Glomerular visceral epithelial cell (primary cell): ENCODE measurements around the gene DNAH14.
"Not testable (repeated sequence)": the region's sequence is repeated elsewhere in the genome, so short reads cannot be mapped to it uniquely, and the experiment has no call there.

Experiments
- DNase-seq: peaks from one replicate; pipeline ENCODE4 v3.0.0-alpha.2; 2016; ENCODE audit errors: extremely low spot score

The DNAH14 gene

DNA sequence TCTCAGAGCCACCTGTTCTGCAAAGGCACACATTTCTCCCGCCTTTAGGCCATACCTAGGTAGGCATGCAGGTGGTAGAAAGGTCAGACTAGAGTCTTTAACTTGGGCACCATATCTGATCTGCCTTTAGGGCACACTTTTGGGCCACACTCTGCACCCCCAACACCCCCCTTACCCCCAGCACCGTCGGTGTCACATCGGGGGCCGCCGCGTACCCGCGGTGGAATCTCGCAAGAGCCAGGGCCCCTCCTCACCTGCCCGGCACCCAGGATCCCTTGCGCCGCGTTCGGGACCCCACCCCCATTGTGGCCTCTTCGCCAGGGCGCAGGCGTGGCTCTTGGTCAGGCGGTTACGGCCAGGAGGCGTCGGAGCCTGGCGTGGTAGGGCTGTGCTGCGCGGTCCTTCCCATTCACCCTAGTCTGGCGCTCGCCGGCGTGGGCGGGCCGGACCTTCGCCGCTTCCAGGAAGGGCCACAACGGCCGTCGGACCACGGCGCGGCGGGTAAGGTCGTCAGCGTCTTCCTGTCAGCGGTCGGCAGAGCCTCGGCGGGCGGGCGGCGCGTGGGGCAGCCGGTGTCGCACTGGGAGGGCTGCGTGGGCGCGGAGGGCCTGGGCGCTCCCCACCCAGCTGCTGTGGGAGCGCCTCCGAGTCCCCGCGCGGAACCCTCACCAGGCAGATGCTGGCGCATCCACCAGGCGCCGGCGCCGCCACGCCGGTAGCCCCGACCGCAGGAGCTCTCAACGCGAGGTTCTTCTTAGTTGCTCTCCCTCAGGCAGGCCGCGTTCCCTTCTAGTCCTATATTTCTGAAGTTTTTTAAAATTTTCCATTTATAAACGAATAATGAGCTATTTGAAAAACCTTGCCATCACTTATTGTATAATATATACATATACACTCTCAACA is at the start of gene DNAH14:
Gene DNAH14, plus strand, starts transcription at position 341 of the 903 bp plus-strand sequence. CDS start 23,028 bp downstream, outside the sequence.
- DNase-seq = peak; percentile 90

DNA sequence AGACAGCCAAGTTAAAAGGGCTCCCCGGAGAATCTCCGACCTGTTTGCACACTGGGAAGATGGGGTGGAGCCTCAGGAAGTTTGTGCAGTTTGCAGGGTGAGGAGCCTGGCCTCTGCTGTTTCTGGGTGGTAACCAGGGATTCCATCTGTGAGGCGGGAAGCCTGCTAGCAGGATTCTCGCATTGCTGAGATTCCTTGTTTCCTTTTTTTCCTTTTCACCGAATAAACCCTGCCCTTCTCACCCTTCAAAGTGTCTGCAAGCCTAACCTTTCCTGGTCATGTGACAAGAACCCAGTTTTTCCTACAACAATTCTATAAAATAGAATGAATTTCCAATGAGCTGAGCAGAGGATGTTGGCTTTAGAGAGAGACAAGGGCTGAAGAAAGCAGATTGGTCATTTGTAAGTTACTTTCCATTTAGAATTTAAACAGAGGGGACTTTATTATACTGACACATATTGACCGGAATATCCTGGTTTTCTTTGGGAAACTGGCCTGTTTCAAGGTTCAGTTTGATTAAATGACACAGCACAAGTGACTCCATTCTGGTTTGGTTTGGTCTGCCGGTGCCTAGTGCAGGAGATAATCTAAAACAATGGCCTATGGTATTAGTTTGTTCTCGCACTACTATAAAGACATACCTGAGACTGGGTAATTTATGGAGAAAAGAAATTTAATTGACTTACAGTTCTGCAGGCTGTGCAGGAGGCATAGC is 48.7 kb upstream of the DNAH14 start:
- DNase-seq = no peak

DNA sequence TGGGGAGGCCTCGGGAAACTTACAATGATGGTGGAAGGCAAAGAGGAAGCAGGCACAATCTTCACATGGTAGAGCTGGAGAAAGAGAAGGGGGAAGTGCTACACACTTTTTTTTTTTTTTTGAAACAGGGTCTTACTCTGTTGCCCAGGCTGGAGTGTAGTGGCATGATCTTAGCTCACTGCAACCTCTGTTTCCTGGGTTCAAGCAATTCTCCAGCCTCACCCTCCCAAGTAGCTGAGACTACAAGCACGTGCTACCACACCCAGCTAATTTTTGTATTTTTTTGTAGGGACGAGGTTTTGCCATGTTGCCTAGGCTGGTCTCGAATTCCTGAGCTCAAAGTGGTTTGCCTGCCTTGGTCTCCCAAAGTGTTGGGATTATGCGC is 48.2 kb upstream of the DNAH14 start:
- DNase-seq = not testable (repeated sequence)

DNA sequence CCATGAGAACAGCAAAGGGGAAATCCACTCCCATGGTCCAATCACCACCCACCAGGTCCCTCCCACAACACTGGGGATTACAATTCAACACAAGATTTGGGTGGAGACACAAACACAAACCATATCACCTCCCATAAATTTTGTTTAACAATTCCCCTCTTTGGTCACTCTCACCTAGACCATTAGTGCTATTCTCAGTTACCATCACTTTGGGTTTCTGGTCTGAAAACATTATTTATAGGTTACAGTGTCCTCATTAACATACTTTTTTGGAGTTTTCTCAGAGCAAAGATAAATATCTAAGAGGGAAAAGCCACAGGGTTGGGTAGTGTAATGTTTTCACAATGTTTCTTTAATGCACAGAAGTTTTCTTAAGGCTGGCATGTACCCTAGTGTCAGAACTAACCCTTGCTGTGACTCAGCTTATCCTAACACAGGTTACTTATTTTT is 47.7 kb upstream of the DNAH14 start:
- no peak for DNase-seq

- DNase-seq = no peak
Observed at GRCh38 chr1:224882264-224882663, 47.2 kb upstream of the DNAH14 start.

- DNase-seq = no peak
Observed at GRCh38 chr1:224883091-224883490, 46.4 kb upstream of the DNAH14 start.

GRCh38 chr1:224884361-224884801 is 45.1 kb upstream of the DNAH14 start:
- no peak for DNase-seq

- not testable (repeated sequence) for DNase-seq
Observed at GRCh38 chr1:224885376-224885775, 44.1 kb upstream of the DNAH14 start.

DNA sequence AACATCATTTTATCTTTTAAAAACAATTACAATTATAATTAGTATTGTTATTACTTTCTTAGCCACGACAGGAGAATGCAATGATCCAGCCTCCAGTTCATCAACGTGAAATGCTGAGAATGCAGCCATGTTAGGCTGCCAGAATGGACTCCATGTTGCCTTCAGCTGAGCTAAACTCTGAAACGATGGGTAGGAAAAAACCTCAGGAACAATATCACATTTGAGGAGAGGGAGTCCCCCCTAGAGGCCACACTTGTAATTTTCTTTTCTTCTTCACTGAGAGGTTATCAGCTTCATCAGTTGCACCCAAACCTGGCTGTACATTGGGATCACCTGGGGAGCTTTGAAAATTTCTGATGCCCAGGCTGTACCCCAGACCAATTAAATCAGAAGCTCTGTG is 34.6 kb upstream of the DNAH14 start:
- peak; percentile 31 for DNase-seq

DNA sequence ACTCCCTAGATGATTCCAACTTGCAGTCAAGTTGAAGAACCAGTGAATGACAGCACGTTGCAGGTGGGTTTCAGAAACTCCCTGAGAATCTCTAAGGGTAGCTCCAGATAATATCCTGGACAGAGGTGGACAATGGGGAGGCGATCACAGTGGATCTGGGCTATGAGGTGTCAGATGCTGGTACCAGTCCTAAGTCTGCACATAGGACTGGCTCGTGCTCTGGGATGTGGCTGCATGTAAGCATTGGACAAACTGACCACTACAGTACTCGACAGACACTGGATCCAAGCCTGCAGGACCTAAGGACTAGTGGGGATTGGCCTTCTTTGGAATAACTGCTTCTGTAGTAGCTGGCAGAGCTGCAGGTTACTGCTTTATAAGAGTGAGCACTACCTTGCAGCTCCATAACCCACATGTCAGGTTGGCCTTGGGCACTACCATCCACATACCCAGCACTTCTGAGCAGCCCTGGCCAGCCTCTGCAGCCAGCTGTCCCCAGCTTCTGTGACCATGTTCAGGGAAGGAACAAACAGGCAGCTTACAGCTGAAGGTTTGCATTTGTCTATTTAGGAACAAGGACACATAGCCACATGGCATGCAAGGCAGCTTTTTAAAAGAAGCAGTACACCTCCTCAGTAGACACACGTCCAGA is 33.2 kb upstream of the DNAH14 start:
- no peak for DNase-seq

DNA sequence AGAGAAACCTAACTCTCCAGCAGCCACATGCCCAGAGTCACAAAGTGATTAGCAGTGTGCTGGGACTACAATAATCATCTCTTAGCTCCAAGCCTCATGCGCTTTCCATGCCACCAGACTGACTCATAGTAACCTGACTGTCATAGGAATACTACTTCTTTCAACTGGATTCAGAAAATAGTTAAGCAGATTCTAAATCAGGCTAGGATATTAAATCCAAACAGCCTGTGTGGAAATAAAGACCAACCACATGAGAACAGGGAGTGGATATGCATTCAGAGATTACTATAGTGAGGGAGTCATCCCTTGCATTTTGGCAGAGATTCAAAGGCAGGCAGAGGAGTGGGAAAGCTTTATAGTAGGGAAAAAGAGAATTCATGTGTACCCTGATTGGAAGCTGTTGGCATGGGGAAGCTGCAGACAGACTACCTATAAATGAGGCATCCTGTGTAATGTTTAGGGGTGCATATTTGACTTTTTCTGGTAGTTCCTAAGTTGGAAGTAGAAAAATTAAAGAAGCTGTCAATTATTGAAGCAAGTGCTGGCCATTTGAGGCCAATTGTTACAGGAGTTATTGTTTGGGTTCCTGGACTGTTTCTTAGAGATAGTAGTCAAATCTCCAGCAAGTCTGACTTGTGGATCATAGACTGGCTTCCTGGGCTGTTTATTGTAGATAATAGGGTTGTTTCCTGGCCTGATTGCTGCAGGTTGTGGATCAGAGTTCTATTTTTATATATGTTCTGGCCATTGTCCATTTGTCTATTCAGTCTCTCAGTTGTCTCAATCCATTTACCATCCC is 31.7 kb upstream of the DNAH14 start:
- no peak for DNase-seq

DNA sequence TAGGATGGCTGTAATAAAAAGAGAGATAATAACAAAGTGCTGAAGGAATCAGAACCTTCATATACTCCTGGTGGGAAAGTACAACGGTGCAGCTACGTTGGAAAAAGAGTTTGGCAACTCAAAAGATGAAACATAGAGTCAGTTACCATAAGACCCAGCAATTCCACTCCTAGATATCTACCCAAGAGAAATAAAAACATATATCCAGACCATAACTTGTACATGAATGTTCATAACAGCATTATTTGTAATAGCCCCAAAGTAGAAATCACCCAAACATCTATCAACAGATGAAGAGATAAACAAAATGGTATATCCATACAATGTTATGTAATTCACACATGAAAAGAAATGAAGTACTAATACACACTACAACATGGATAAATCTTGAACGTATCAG is 30.5 kb upstream of the DNAH14 start:
- DNase-seq = no peak

DNA sequence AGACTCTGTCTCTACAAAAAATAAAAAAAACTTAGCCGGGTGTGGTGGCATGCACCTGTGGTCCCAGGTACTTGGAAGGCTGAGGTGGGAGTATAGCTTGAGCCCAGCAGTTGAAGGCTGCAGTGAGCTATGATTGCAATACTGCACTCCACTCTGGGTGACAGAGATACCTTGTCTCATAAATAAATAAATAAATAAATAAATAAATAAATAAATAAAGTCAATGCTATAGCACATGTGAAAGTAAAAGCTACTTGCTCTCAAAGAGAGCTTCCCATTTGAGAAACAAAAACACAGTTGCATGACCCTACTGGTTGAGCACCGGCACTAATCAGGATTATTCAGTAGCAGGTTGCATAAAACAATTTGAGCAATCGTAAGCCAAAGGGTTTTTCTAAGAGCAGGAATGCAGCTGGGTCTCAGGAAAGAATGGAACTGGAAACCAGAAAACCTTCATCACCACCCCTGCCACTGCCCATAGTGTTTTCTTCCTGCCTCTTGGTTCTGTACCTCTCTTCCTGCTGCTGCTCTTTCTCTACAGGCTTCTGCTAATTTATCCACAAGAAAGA is 29.3 kb upstream of the DNAH14 start:
- no peak for DNase-seq

- no peak for DNase-seq
Observed at GRCh38 chr1:224901087-224901810, 28.2 kb upstream of the DNAH14 start.

- no peak for DNase-seq
Observed at GRCh38 chr1:224903955-224904354, 25.5 kb upstream of the DNAH14 start.

DNA sequence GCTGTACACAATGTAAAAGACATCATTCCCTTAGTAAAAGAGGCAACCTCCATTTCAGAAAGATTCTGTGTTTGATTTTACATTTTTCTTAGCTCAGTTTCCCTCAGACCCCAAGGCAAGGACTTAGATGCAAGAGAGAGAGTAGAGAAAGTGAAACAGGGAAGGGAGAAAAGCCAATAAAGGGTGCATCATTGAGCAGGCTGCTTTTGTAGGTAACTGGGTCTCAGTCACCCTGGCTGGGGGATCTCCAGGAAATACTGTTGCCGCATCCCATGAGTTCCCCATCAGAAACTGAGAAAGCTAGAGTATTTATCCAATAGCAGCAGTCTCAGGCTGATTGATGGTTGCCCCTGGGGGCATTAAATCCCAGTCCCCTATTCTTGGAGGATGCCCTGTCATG is 23.1 kb upstream of the DNAH14 start:
- DNase-seq = no peak

- no peak for DNase-seq
Observed at GRCh38 chr1:224911217-224911616, 18.3 kb upstream of the DNAH14 start.

DNA sequence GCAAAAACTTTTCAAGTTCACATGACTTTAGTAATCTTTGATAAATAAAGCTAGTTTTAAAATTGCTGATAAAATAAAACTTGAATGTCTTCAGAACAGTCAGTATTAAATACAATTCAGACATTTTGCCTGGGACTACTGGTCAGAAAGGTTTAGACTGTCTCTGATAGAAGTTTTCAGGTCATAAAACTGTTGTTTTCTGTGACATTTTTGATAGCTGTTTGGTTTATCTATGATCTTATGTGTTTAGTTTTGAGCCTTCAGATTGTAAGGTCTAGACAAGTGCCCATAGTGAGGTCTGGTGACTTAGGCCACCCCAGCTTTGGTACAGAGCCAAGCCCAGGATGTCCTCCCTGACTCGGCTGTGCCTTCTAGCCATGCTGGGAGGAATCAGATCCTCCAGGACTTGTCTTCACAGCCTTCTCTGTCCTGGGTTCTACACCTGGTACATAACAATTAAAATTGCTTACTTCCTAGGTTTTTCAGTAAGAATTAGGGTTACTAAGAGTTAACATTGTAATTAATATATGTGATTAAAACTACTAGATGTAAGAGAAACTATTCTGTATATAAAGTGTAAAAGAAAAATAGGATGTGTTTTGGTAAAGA is 15.1 kb upstream of the DNAH14 start:
- DNase-seq = no peak

- DNase-seq = no peak
Observed at GRCh38 chr1:224919508-224919907, 10.0 kb upstream of the DNAH14 start.

DNA sequence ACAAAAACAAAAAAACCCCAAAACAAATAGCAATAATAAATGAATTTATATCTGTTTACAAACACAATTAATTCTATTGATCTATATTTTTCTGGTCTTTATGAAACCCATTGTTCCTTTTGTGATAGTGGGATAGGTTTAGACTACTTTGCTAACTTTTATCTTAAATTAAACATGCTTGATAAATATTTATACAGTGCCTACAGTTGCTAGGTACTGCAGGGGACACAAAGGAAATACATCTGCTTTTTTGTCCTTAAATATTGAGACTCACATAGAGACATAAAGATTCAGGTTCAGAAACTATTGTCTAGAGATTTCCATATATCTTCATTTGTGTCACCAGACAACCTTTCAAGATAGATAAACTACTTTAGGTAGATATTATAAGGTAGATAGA is 8.5 kb upstream of the DNAH14 start:
- DNase-seq = no peak
